IPS DF 6.9 (cell line): ENCODE data around the gene CEP85.

ENCODE experiments used
- DNase-seq: peaks from one replicate; pipeline ENCODE4 v3.0.0-alpha.2; 2013; ENCODE audit warnings: low read depth, low spot score
- H3K27ac ChIP-seq: one replicate; pipeline ENCODE4 v1.5.1; 2013; ENCODE audit warnings: low read length, control low read depth
- H3K27me3 ChIP-seq: 2 replicates; pipeline ENCODE4 v1.6.1; 2013; ENCODE audit warnings: mild to moderate bottlenecking, low read length; ENCODE audit not compliant: control insufficient read depth, insufficient read depth
- H3K36me3 ChIP-seq: 2 replicates; pipeline ENCODE4 v1.6.1; 2013; ENCODE audit warnings: low read length; ENCODE audit not compliant: control insufficient read depth, insufficient read depth
- H3K4me1 ChIP-seq: 2 replicates; pipeline ENCODE4 v1.6.1; 2013; ENCODE audit warnings: low read length; ENCODE audit not compliant: control insufficient read depth, insufficient read depth
- H3K4me3 ChIP-seq: 2 replicates; pipeline ENCODE4 v1.5.1; 2013; ENCODE audit warnings: mild to moderate bottlenecking, low read length
- H3K9me3 ChIP-seq: 2 replicates; pipeline ENCODE4 v1.6.1; 2013; ENCODE audit warnings: low read length, inconsistent platforms; ENCODE audit not compliant: control insufficient read depth, insufficient read depth
- WGBS: extraction: QIAGEN DNeasy Blood & Tissue Kit; methylation state at CpG from one replicate; pipeline ENCODE4 v1.1.7; 2013; ENCODE audit warnings: mixed read lengths, missing lambda C conversion rate; ENCODE audit not compliant: insufficient read length, insufficient coverage; 5-methylcytosine and 5-hydroxymethylcytosine counted together

Gene CEP85, protein sequence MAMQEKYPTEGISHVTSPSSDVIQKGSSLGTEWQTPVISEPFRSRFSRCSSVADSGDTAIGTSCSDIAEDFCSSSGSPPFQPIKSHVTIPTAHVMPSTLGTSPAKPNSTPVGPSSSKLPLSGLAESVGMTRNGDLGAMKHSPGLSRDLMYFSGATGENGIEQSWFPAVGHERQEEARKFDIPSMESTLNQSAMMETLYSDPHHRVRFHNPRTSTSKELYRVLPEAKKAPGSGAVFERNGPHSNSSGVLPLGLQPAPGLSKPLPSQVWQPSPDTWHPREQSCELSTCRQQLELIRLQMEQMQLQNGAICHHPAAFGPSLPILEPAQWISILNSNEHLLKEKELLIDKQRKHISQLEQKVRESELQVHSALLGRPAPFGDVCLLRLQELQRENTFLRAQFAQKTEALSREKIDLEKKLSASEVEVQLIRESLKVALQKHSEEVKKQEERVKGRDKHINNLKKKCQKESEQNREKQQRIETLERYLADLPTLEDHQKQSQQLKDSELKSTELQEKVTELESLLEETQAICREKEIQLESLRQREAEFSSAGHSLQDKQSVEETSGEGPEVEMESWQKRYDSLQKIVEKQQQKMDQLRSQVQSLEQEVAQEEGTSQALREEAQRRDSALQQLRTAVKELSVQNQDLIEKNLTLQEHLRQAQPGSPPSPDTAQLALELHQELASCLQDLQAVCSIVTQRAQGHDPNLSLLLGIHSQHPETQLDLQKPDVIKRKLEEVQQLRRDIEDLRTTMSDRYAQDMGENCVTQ

DNA sequence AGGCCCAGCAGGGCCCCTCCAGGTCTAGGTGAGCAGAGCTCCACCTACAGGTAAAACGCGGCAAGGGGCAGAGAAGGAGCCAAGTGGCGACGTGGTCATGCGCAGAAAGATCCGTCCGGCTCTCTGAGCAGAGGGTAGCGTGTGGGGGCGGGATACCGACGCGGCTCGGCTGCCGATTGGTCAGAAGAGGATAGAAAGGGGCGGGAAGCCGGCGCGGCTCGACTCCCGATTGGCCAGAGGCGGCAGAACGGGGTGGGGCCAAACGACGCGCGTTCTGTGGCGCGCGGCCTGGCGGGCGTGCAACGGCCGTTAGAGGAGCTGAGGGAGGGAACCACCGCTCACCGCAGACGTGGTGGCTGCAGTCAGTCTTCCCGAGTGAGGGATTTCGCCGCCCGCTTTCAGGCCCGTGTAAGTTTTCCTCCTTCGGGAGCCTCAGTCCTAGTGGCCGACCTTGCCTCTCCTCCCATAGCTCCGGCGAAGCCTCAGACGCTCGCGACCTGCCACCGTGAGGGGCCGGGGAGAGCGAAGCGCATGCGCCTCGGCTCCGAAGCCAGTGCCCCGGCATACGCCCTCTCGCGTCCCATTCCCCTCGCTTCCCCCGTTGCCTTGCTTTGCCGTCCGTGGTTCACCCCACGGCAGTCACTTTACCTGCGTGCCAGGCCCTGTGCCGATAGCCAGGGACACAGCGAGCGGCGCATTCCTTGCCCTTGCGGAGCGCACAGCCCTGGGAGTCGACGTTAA lies at the start of gene CEP85:
TSS of gene CEP85 (plus strand) at position 298 of the 741 bp plus-strand sequence. CDS start 5,584 bp downstream, outside the sequence.
- Histone ChIP-seq H3K4me1 (no peaks in the 10 kb centered on the region), H3K4me3 (peak within 1 kb of the TSS; percentile 64), H3K27ac (no peak within 1 kb of the TSS), H3K27me3 (no peaks in the 10 kb centered on the region), H3K9me3 (no peaks in the 10 kb centered on the region), H3K36me3 (no peaks in the 10 kb centered on the region)
- peak; percentile 99 for DNase-seq
- no CpG with 5 or more reads among the region's 73 CpGs for WGBS

DNA sequence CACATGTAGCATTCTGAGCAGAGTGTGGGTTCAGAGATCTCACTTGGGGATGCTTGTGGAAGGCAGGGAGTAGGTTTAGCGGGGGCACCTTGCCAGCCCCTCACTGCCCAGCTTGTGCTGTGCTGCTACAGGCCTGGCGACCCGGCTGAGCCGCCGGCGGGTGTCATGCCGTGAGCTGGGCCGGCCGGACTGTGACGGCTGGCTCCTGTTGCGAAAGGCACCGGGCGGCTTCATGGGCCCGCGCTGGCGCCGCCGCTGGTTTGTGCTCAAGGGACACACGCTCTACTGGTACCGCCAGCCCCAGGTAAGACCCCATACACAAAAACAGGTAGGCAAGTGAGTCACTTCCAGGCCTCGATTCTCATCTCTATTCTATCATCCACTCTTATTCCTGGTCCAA lies 49.1 kb upstream of the CEP85 start:
- WGBS = no CpG with 5 or more reads among the region's 21 CpGs
- no peaks in the 10 kb centered on the region; the same call in 1 of the 2 replicates for H3K36me3 ChIP-seq
- H3K27ac ChIP-seq = no peak overlapping the region
- H3K4me3 ChIP-seq = no peak overlapping the region
- no peaks in the 10 kb centered on the region for H3K9me3 ChIP-seq
- H3K4me1 ChIP-seq = no peaks in the 10 kb centered on the region
- no peaks in the 10 kb centered on the region for H3K27me3 ChIP-seq
- no peak for DNase-seq

DNA sequence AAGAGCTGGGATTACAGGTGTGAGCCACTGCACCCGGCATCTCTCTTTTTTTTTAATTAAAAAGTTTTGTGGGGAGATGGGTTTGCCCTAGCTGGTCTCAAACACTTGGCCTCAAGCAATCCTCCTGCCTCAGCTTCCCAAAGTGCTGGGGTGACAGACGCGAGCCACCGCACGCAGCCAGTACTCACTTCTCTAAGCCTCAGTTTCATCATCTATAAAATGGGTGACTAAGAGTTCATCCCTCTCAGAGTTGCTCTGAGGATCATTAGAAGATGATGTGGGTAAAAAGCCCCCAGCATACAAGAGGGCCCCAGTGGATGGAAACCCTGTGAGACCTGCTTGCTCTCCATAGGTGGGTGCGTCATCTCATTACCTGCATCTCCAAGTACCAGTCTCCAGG lies 46.1 kb upstream of the CEP85 start:
- no peaks in the 10 kb centered on the region; the same call in 1 of the 2 replicates for H3K36me3 ChIP-seq
- H3K4me1 ChIP-seq = peaks cover 2% of the 10 kb centered on the region; the same call in 1 of the 2 replicates
- DNase-seq = no peak
- no peak overlapping the region for H3K4me3 ChIP-seq
- WGBS = no CpG with 5 or more reads among the region's 6 CpGs
- no peak overlapping the region for H3K27ac ChIP-seq
- H3K9me3 ChIP-seq = no peaks in the 10 kb centered on the region
- H3K27me3 ChIP-seq = no peaks in the 10 kb centered on the region

DNA sequence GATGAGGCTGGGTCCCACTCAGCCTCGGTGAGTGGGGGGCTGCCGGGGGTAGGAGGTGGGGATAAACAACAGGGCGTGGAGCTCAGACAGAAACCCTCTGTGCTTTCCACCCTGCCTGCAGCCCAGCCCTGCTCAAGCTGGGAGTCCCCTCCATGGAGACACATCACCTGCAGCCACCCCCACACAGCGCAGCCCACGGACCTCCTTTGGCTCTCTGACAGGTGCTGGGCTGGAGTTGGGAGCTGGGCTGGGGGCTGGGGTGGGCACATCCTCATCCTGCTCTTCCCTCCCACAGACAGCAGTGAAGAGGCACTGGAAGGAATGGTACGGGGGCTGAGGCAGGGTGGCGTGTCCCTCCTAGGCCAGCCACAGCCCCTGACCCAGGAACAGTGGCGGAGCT lies 45.5 kb upstream of the CEP85 start:
- no peak for DNase-seq
- H3K27me3 ChIP-seq = no peaks in the 10 kb centered on the region
- no peaks in the 10 kb centered on the region for H3K9me3 ChIP-seq
- H3K27ac ChIP-seq = no peak overlapping the region
- peaks cover 2% of the 10 kb centered on the region; the same call in 1 of the 2 replicates for H3K4me1 ChIP-seq
- no peaks in the 10 kb centered on the region; the same call in 1 of the 2 replicates for H3K36me3 ChIP-seq
- no peak overlapping the region for H3K4me3 ChIP-seq
- WGBS = no CpG with 5 or more reads among the region's 8 CpGs

DNA sequence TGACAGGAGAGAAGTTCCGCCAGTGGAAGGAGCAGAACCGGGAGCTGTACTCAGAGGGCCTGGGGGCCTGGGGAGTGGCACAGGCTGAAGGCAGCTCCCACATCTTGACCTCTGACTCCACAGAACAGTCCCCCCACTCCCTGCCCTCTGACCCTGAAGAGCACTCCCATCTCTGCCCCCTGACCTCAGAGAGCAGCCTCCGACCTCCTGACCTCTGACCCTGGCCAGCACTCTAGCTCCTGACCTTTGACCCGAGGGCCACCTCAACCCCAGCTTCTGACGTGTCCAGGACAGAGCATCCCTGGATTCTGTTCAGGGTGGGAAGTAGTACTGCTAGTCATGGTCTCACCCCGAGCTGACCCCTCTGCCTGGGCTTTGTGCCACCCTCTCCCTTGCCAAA lies 44.7 kb upstream of the CEP85 start:
- H3K9me3 ChIP-seq = no peaks in the 10 kb centered on the region
- peaks cover 2% of the 10 kb centered on the region; the same call in 1 of the 2 replicates for H3K4me1 ChIP-seq
- no peak overlapping the region for H3K4me3 ChIP-seq
- no peak overlapping the region for H3K27ac ChIP-seq
- DNase-seq = no peak
- no peaks in the 10 kb centered on the region; the same call in 1 of the 2 replicates for H3K36me3 ChIP-seq
- H3K27me3 ChIP-seq = no peaks in the 10 kb centered on the region
- WGBS = no CpG with 5 or more reads among the region's 6 CpGs

DNA sequence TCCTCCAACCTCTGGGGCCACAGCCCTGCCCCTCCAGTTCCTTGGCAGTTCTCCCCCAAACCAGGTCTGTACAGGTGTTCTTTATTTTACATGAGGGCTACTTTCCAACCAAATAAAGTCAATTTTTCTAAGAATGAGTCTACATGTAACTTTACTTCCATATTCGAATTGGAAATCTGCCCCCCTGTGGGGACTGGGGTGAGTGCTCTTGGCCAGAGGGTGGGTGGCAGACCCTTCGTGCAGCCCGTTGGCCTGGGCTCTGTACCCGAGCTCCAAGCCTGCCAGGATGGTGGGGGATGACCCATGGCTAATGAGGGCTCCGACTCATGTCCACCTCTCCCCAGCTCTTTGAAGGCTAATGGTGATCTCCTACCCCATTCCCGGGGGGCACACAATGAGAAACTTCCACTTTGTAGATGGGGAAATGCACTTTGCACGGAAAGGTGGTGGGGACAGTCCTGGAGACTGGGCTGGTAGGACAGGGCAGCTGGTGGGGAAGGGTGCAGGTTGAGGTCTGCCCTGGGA lies 44.2 kb upstream of the CEP85 start:
- Histone ChIP-seq H3K36me3 (no peaks in the 10 kb centered on the region; the same call in 1 of the 2 replicates), H3K9me3 (no peaks in the 10 kb centered on the region), H3K4me3 (no peak overlapping the region), H3K4me1 (peaks cover 2% of the 10 kb centered on the region; the same call in 1 of the 2 replicates), H3K27ac (no peak overlapping the region), H3K27me3 (no peaks in the 10 kb centered on the region)
- DNase-seq = no peak
- no CpG with 5 or more reads among the region's 7 CpGs for WGBS

DNA sequence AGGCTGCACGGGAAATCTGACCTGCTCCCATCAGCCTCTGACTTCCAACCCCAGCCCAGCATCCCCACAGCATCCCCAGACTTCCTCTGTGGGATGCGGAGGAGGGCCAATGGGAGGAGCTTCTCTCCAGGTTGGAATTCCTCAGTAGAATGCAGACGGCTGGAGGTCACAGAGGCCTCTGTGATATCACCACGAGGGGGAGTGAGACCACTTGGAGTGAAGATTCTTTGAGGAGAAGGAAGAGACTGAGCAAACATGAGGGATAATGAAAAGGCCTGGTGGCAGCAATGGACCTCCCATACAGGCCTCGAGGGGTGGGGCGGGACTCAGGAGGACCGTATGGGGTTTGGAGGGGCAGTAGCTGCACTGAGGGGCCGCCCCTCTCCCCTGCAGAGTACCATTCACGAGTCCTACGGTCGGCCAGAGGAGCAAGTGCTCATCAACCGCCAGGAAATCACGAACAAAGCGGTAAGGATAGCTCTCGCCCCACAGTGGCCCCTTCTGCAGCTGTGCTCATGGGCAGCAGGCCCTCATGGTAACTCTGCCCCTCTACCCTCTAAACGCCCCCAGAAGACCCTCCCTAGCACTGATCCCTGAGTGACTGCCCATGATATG lies 43.5 kb upstream of the CEP85 start, which contains the start of gene CATSPER4:
TSS of gene CATSPER4 (plus strand) at position 230 of the 615 bp plus-strand sequence. CDS start at position 256, 26 bp downstream.
- H3K9me3 ChIP-seq = no peaks in the 10 kb centered on the region
- H3K36me3 ChIP-seq = no peaks in the 10 kb centered on the region; the same call in 1 of the 2 replicates
- no peaks in the 10 kb centered on the region for H3K27me3 ChIP-seq
- H3K4me3 ChIP-seq = no peak within 1 kb of the TSS
- H3K27ac ChIP-seq = no peak within 1 kb of the TSS
- peak; percentile 84 for DNase-seq
- peaks cover 2% of the 10 kb centered on the region; the same call in 1 of the 2 replicates for H3K4me1 ChIP-seq
- no CpG with 5 or more reads among the region's 16 CpGs for WGBS

DNA sequence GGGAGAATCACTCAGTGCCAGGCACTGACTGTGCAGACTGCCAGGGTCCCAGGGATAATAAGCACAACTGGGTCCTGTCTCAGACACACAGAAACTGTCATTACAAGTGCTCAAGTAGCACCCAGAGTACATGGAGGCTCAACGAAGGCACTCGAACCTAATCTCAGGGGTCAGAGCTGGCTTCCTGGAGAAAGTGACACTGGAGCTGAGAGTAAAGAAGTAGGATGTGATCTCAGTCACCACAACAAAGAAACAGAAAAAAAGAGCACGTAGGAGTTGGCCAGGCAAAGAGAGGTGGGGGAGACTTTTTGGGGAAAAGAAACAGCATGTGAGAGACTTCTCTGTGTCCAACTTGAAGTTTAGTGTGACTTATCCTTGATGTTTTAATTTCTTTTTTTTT lies 42.3 kb upstream of the CEP85 start:
- Histone ChIP-seq H3K27ac (no peak overlapping the region), H3K4me3 (no peak overlapping the region), H3K9me3 (no peaks in the 10 kb centered on the region), H3K4me1 (peaks cover 2% of the 10 kb centered on the region; the same call in 1 of the 2 replicates), H3K27me3 (no peaks in the 10 kb centered on the region), H3K36me3 (no peaks in the 10 kb centered on the region; the same call in 1 of the 2 replicates)
- WGBS = no CpG with 5 or more reads among the region's 3 CpGs
- DNase-seq = no peak

DNA sequence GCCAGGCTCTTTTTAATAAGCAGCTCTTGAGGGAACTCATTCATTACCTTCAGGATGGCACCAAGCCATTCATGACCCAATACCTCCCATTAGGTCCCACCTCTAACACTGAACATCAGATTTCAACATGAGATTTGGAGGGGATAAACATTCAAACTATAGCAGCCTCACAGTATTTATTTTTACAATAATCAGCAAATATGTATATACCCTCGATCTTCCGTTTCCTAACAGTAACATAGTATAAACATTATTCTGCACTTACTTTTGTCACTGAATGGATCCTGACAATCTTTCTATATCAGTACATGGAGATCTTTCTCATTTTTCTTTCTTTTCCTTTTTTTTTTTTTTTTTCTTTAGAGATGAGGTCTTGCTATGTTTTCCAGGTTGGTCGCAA lies 38.2 kb upstream of the CEP85 start:
- H3K4me1 ChIP-seq = no peaks in the 10 kb centered on the region
- H3K27me3 ChIP-seq = no peaks in the 10 kb centered on the region
- H3K9me3 ChIP-seq = no peaks in the 10 kb centered on the region
- H3K36me3 ChIP-seq = no peaks in the 10 kb centered on the region
- H3K4me3 ChIP-seq = no peak overlapping the region
- WGBS = 100% methylated on average over 2 of the region's 3 CpGs
- no peak for DNase-seq
- H3K27ac ChIP-seq = no peak overlapping the region
